GM18867 (cell line): ENCODE measurements around the gene BRINP1.

Source experiments
- ATAC-seq: cut with Tn5 transposase; IDR thresholded peaks from one replicate; pipeline ENCODE4 v1.9.1; 2021; ENCODE audit warnings: mild to moderate bottlenecking, moderate library complexity; ENCODE audit not compliant: unreplicated experiment

The BRINP1 gene

DNA sequence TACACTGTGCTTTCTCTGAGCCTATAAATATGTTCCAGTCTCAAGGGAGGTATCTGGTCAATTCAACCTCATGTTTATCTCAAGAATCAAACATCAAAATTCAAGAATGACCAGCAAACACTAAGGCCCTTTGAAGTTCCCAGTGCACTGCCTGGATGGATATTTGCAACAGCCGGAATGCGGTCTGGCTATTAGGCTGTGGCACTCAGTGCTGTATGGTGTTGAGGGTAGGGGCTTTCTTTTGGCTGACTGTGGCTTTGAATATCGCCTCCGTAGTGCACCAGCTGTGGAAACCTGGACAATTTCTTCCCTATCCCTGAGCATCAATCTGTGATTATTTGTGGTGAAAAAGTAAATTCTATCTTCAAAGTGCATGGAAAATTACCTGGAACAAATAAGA is 220.4 kb downstream of the BRINP1 start:
- ATAC-seq: no peak

DNA sequence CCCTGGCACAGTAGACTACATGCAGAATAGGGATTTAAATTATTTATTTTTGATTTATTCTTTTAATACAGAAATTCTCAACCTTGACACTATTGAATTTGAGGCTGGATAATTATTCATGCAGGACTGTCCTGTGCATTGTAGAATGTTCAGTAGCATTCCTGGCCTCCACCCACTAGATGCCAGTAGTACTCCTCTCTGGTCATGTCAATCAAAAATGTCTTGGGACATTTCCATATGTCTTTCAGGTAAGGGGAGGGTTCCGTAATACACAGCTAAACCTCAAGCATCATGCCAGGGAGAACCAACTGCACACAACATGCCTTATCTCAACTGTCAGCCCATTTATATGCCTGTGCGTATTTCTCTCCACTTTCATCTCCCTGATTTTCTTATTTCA is 231.8 kb downstream of the BRINP1 start:
- ATAC-seq: no peak

DNA sequence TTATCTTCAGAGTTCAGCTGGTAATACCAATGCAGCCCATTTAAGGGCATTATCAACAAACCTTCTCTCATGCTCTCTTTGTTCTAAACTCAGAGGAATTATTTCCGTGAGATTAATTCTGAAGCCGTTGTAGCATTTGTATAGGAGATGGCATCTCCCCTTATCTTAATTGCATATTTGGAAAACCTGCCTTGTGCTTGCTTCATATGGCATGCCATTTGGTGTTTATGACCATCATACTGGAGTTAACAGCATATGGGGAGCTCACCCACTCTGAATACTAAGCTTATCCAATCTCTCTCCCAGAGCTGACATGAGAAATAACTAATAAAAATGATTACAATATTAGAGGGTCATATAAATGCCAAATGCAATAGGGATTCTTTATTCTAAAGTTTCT is 243.2 kb downstream of the BRINP1 start:
- ATAC-seq: no peak

DNA sequence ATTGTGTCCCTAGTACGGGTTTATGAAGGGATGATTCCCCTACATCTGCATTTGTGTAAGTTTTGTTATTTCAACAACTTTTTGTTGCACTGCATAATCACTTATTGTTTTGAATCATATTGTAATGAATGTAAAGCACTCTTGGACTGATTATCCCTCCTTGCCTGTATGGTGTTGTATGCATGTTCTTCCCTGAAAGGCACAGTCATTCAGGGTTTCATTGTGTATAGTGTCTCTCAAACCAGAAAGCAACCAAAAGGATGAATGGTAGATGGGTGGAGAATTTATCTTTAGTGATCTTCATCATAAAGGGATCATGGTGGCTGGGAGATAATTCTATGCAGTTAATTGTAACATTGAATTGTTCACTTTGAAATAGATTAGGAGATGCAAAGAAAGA is 247.3 kb downstream of the BRINP1 start:
- no peak for ATAC-seq

DNA sequence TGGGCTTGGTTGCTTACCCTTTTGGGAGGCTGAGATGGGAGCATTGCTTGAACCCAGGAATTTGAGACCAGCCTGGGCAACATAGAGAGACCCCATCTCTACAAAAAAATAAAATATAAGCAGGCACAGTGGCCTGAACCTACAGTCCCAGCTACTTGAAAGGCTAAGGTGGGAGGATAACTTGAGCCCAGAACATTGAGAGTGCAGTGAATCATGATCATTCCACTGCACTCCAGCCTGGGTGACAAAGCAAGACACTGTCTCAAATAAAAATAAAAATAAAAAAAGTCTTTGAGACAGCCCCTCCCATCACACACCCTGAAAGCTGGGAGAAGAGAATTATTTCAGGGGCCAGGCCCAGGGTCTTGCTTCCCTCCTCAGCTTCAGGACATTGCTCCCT is 251.8 kb downstream of the BRINP1 start:
- no peak for ATAC-seq
